PC-3 (cell line): ENCODE data around the gene CFAP54. TPM values are rescaled to one million over a fixed set of nuclear protein-coding genes. Genes with fewer than 3 reads are reported as not detected.
A peak's percentile ranks its signal among the peaks of the same experiment; 100 is the strongest.

Source experiments
- ATAC-seq: fragments of 200-7000 bp; cut with Tn5 transposase; 2 replicates; pipeline ENCODE4 v1.9.1; 2020; ENCODE audit warnings: mild to moderate bottlenecking, moderate library complexity
- BruUV-seq: library from RNA; stranded (reverse); fragments of 400-500 nt; replicated peaks from 2 replicates; lab custom pipeline; 2021; lab: Mats Ljungman, UMichigan
- CTCF ChIA-PET: fragments of 300-600 bp; sonication (Branson Sonifier 250); formaldehyde crosslinking; loops from one replicate; lab custom pipeline; 2022; ENCODE audit warnings: antibody characterized with exemption; lab: Charles Lee
- POLR2A ChIA-PET: fragments of 300-600 bp; sonication (Branson Sonifier 250); formaldehyde crosslinking; loops from one replicate; lab custom pipeline; 2022; ENCODE audit warnings: antibody characterized with exemption; ENCODE audit not compliant: unreplicated experiment; lab: Charles Lee
- DNase-seq: peaks from one replicate; pipeline ENCODE4 v3.0.0-alpha.2; 2015
- H2AFZ ChIP-seq: fragments of 300-600 bp; sonication (generic); 2 replicates; pipeline ENCODE4 v1.6.0; 2016; ENCODE audit warnings: antibody characterized with exemption, low read length
- H3F3A ChIP-seq: fragments of 300-600 bp; sonication (generic); one replicate; pipeline ENCODE4 v1.6.0; 2017; ENCODE audit warnings: antibody characterized with exemption, low read length, control low read depth, mild to moderate bottlenecking; ENCODE audit not compliant: unreplicated experiment
- H3K27ac ChIP-seq: fragments of 300-600 bp; sonication (generic); 2 replicates; pipeline ENCODE4 v1.5.1; 2016; ENCODE audit warnings: mild to moderate bottlenecking, low read length
- H3K27me3 ChIP-seq: fragments of 300-600 bp; sonication (generic); 2 replicates; pipeline ENCODE4 v1.6.1; 2016; ENCODE audit warnings: low read length, mixed read lengths
- H3K36me3 ChIP-seq: fragments of 300-600 bp; sonication (generic); 2 replicates; pipeline ENCODE4 v1.6.1; 2016; ENCODE audit warnings: low read depth, mixed run types, low read length, mixed read lengths
- H3K4me1 ChIP-seq: fragments of 300-600 bp; sonication (generic); 2 replicates; pipeline ENCODE4 v1.5.1; 2016; ENCODE audit warnings: low read length; ENCODE audit not compliant: insufficient read depth
- H3K4me2 ChIP-seq: fragments of 300-600 bp; sonication (generic); 2 replicates; pipeline ENCODE4 v1.6.0; 2016; ENCODE audit warnings: low read length
- H3K4me3 ChIP-seq: fragments of 300-600 bp; sonication (generic); 2 replicates; pipeline ENCODE4 v1.5.1; 2016; ENCODE audit warnings: mild to moderate bottlenecking, low read length, mixed read lengths
- H3K79me2 ChIP-seq: fragments of 300-600 bp; sonication (generic); 2 replicates; pipeline ENCODE4 v1.6.1; 2017; ENCODE audit warnings: low read length, mixed read lengths
- H3K9ac ChIP-seq: fragments of 300-600 bp; sonication (generic); 2 replicates; pipeline ENCODE4 v1.6.0; 2016; ENCODE audit warnings: mild to moderate bottlenecking, low read length
- H3K9me2 ChIP-seq: fragments of 300-600 bp; sonication (generic); replicated peaks from 2 replicates; pipeline ENCODE4 v1.6.1; 2016; ENCODE audit warnings: mixed run types, low read length, mixed read lengths
- H3K9me3 ChIP-seq: fragments of 300-600 bp; sonication (generic); 2 replicates; pipeline ENCODE4 v1.6.1; 2016; ENCODE audit warnings: low read length, mixed read lengths
- H4K20me1 ChIP-seq: fragments of 300-600 bp; sonication (generic); 2 replicates; pipeline ENCODE4 v1.6.1; 2016; ENCODE audit warnings: low read length, mixed read lengths
- EZH2 ChIP-seq: fragments of 300-600 bp; sonication (generic); IDR thresholded peaks from one replicate; pipeline ENCODE4 v1.6.1; 2017; ENCODE audit warnings: antibody characterized with exemption, mild to moderate bottlenecking, low read length; ENCODE audit not compliant: unreplicated experiment
- EZH2phosphoT487 ChIP-seq: fragments of 300-600 bp; sonication (generic); IDR thresholded peaks from 2 replicates; pipeline ENCODE4 v1.6.1; 2018; ENCODE audit warnings: mild to moderate bottlenecking, antibody characterized with exemption, low read length, borderline replicate concordance
- intact Hi-C: fragments of 100-400 bp; cut with micrococcal nuclease; formaldehyde crosslinking; loops from 2 replicates; pipeline ENCODE4 v1.9.0; 2023
- total RNA-seq: library from RNA; depleted of rRNA; stranded (reverse); fragments of >200 nt; gene quantifications from 2 replicates; pipeline ENCODE4 v1.2.3, GENCODE V29; 2014
- TF ChIP-seq, protein P1 (sequence below): fragments of 300-600 bp; sonication (generic); conservative IDR thresholded peaks from 2 replicates; pipeline ENCODE4 v1.5.1; 2017; ENCODE audit warnings: antibody characterized with exemption, low read depth, mild to moderate bottlenecking, low read length

The CFAP54 gene
- total RNA-seq, 1 experiment from 2014 or later = 0.77 TPM

DNA sequence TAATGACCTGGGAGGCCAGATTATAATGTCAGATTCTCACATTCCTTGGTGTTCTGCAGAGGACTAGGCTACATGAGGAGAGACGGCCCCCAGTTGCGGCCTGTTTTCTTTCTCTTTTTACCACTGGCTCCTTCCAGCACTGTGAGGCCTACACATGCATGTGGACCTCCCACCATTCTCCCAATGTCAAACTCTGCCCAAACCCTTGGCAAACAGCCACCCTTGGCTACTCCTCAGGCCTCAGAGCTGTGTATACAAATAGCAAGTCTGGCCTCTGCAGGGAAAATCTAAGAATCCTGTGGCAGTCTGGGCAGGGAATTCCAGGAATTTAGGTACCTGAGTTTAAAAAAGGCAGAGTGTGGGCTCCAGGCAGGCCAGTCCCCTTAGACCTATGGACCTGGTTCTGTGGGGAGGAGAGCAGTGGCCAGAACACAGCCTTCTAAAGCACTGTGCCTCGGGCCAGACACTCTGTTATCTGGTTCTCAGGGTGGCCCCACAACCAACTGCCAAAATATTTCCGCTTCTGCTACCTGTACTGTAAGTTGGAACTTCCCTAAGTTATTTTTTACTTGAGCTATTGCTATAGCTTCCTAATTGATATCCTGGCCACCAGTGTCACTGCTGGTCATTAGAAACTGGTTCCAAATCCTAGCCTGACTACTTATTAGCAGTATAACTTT, 397.8 kb downstream of the CFAP54 start:
- ATAC-seq (no peak), DNase-seq (no peak)
- Histone ChIP-seq H3K79me2 (no peaks in the 10 kb centered on the region), H3K27ac (no peak overlapping the region), H3K9me3 (no peaks in the 10 kb centered on the region), H3K36me3 (no peaks in the 10 kb centered on the region), H4K20me1 (no peaks in the 10 kb centered on the region), H3F3A (no peaks in the 10 kb centered on the region), H3K27me3 (no peaks in the 10 kb centered on the region), H3K4me2 (no peak overlapping the region), H3K9ac (no peak overlapping the region), H3K4me1 (peaks cover 34% of the 10 kb centered on the region), H2AFZ (no peak overlapping the region), H3K4me3 (no peak overlapping the region), H3K9me2 (no peaks in the 10 kb centered on the region)
- intact Hi-C loops = no loop called here
- BruUV-seq = no TSS peak
- CTCF ChIA-PET = no interaction called here
- TF ChIP-seq EZH2phosphoT487 (no peak), EZH2 (no peak)
- TF ChIP-seq, protein P1, sequence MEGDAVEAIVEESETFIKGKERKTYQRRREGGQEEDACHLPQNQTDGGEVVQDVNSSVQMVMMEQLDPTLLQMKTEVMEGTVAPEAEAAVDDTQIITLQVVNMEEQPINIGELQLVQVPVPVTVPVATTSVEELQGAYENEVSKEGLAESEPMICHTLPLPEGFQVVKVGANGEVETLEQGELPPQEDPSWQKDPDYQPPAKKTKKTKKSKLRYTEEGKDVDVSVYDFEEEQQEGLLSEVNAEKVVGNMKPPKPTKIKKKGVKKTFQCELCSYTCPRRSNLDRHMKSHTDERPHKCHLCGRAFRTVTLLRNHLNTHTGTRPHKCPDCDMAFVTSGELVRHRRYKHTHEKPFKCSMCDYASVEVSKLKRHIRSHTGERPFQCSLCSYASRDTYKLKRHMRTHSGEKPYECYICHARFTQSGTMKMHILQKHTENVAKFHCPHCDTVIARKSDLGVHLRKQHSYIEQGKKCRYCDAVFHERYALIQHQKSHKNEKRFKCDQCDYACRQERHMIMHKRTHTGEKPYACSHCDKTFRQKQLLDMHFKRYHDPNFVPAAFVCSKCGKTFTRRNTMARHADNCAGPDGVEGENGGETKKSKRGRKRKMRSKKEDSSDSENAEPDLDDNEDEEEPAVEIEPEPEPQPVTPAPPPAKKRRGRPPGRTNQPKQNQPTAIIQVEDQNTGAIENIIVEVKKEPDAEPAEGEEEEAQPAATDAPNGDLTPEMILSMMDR = no peak
- POLR2A ChIA-PET = no interaction called here

DNA sequence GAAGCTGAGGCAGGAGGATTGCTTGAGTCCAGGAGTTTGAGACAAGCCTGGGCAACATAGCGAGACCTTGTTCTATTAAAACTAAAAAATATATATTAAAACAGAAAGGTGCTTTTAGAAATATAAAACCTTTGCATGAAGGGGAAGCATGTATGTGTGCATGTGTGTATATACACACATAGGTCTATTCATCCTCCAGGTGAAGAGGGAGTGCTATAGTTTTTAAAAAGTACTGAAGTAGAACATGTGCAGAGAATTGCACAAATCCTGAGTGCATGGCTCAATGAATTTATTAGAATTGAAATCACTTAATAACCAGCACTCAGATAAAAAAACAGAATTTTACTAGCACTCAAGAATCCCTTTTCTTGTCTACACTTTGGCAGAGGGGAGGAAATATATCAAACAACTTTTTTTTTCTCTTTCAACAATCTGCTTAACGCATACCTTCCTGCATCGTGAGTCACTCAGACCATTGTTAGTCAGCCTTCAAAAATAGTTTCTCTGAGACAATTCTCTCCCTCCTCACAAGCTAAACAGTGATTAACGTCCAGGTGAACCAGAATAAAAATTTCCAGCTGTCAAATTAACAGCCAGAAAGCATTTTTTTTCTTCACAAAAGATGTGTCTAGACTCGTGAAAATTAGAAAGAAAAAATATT, 400.0 kb downstream of the CFAP54 start:
- intact Hi-C loops = loop anchor here (1.0 to 2.0 kb wide), 2 partner anchors 79 to 114 kb away; no protein-coding TSS in a partner anchor
- H3F3A ChIP-seq = no peaks in the 10 kb centered on the region
- H3K9me3 ChIP-seq = no peaks in the 10 kb centered on the region
- DNase-seq (peak; percentile 90), ATAC-seq (peak; percentile 99)
- no peaks in the 10 kb centered on the region for H3K27me3 ChIP-seq
- H3K36me3 ChIP-seq = no peaks in the 10 kb centered on the region
- TF ChIP-seq EZH2phosphoT487 (no peak), EZH2 (no peak)
- TF ChIP-seq, protein P1 = no peak
- H3K4me1 ChIP-seq = peaks cover 21% of the 10 kb centered on the region
- ChIA-PET CTCF (no interaction called here), POLR2A (no interaction called here)
- no peaks in the 10 kb centered on the region for H4K20me1 ChIP-seq
- no peaks in the 10 kb centered on the region for H3K79me2 ChIP-seq
- peak overlapping the region; percentile 4; the same call in 1 of the 2 replicates for H3K4me3 ChIP-seq
- H2AFZ ChIP-seq = no peak overlapping the region
- no peaks in the 10 kb centered on the region for H3K9me2 ChIP-seq
- no TSS peak for BruUV-seq
- H3K9ac ChIP-seq = no peak overlapping the region
- H3K27ac ChIP-seq = peak overlapping the region; percentile 48
- peak overlapping the region; percentile 48 for H3K4me2 ChIP-seq
